Measurements from ENCODE around the gene ING4.
"Not testable (repeated sequence)": the region's sequence is repeated elsewhere in the genome, so short reads cannot be mapped to it uniquely, and the experiment has no call there.

Gene ING4

GRCh38 chr12:6662906-6663742 lies at the start of gene ING4:
ING4 (minus strand) TSS chr12:6663119; CDS start chr12:6663101, 18 bp downstream.
- H3K27ac ChIP-seq, result peak within 1 kb of the TSS; percentile 51
- TF ChIP-seq, protein P1, sequence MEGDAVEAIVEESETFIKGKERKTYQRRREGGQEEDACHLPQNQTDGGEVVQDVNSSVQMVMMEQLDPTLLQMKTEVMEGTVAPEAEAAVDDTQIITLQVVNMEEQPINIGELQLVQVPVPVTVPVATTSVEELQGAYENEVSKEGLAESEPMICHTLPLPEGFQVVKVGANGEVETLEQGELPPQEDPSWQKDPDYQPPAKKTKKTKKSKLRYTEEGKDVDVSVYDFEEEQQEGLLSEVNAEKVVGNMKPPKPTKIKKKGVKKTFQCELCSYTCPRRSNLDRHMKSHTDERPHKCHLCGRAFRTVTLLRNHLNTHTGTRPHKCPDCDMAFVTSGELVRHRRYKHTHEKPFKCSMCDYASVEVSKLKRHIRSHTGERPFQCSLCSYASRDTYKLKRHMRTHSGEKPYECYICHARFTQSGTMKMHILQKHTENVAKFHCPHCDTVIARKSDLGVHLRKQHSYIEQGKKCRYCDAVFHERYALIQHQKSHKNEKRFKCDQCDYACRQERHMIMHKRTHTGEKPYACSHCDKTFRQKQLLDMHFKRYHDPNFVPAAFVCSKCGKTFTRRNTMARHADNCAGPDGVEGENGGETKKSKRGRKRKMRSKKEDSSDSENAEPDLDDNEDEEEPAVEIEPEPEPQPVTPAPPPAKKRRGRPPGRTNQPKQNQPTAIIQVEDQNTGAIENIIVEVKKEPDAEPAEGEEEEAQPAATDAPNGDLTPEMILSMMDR (conservative IDR thresholded peaks at IDR 0.05), result no peak
- no peak for TF ChIP-seq ZFX (IDR thresholded peaks at IDR 0.05)

DNA sequence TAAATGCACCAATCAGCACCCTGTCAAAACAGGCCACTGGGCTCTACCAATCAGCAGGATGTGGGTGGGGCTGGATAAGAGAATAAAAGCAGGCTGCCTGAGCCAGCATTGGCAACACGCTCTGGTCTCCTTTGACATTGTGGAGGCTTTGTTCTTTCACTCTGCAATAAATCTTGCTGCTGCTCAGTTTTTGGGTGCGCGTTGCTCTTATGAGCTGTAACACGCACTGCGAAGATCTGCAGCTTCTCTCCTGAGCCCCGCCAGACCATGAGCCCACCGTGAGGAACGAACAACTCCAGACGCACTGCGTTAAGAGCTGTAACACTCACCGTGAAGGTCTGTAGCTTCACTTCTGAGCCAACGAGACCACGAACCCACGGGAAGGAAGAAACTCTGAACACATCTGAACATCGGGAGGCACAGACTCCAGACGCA lies 46.1 kb upstream of the ING4 start:
- TF ChIP-seq ZFX (IDR thresholded peaks at IDR 0.05), result no peak
- TF ChIP-seq, protein P1 (conservative IDR thresholded peaks at IDR 0.05), result no peak
- H3K27ac ChIP-seq, result no peak overlapping the region

- H3K27ac ChIP-seq, result not testable (repeated sequence)
These were observed 45.4 kb upstream of the ING4 start for GRCh38 chr12:6708351-6708750.

GRCh38 chr12:6703631-6704030 lies 40.7 kb upstream of the ING4 start:
- TF ChIP-seq ZFX (IDR thresholded peaks at IDR 0.05), result no peak
- TF ChIP-seq, protein P1 (conservative IDR thresholded peaks at IDR 0.05), result no peak
- no peak overlapping the region for H3K27ac ChIP-seq

DNA sequence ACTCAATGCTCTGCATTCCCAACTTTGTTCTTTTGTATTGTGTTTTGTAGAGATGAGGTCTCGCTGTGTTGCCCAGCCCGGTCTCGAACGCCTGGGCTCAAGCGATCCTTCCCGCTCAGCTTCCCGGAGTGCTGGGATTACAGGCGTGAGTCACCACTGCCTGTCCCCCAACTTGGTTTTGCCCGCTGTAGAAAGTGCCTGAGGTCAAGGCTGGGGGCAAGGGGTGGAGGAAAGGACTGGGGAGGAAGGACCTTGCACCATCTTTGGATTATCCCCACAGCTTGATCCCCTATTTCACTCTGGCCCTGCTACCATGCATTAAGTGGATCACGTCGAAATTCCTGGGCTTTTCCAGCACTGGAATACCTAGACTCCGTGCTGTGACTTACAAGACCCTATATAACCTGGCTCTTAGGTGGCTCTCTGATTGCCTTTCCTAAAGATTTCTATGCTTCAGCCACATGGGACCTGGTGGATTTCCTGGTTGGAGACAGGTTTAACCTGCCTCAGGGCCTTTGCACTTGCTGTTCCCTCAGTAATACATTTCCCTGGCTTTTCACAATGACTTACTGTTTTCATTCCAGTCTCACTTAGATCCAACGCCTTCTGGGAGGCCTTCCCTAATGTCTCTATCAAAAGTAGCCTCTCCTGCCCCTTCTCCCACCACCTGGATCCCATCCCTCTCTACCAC lies 38.3 kb upstream of the ING4 start:
- TF ChIP-seq, protein P1 (conservative IDR thresholded peaks at IDR 0.05), result no peak
- no peak for TF ChIP-seq ZFX (IDR thresholded peaks at IDR 0.05)
- no peak overlapping the region for H3K27ac ChIP-seq

DNA sequence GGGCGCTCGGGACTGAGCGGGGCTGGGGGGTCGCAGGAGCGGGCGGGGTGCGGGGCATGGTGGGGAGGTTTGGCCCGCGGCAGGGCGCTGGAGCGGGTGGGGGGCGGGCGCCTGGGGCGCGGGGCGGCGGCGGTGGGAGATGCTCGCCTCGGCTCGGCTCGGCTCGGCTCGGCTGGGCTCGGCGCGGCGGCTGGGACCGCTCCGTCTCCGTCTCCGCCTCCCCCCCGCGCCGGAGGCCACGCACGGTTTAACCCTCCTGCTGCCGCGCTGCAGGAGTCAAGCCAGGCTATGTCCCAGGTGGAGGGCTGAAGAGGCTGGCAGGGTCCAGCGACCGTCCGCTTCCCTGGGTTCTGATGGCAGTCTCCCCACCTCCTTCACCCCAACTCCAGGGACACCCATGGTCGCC lies 37.7 kb upstream of the ING4 start, which contains the start of gene PIANP:
PIANP (minus strand) TSS at position 170 of the 406 bp plus-strand sequence. CDS start 2,754 bp downstream, outside the sequence.
- H3K27ac ChIP-seq, result no peak within 1 kb of the TSS

GRCh38 chr12:6699989-6700645 lies 37.2 kb upstream of the ING4 start:
- H3K27ac ChIP-seq, result no peak overlapping the region
- TF ChIP-seq, protein P1 (conservative IDR thresholded peaks at IDR 0.05), result no peak
- no peak for TF ChIP-seq ZFX (IDR thresholded peaks at IDR 0.05)

More for the DNA sequence above, 37.7 kb upstream of the ING4 start, which contains the start of gene PIANP:
- TF ChIP-seq, protein P1 (conservative IDR thresholded peaks at IDR 0.05), result no peak
- no peak for TF ChIP-seq ZFX (IDR thresholded peaks at IDR 0.05)

Data from C4-2B (cell line).